Neural cell (in vitro differentiated cells): Measurements from ENCODE around the gene MTMR3. TPM values are rescaled to one million over a fixed set of nuclear protein-coding genes. Genes with fewer than 3 reads are reported as not detected.

Experiments used
- H2AFZ ChIP-seq: fragments of 200-600, 300-800 bp; sonication (generic), shearing (Covaris generic); 2 replicates; pipeline ENCODE4 v1.6.0; 2014; ENCODE audit warnings: low read depth, mild to moderate bottlenecking, antibody characterized with exemption, low read length, moderate library complexity
- H3F3A ChIP-seq: fragments of 200-600 bp; shearing (Covaris generic); 2 replicates; pipeline ENCODE4 v1.6.1; 2016; ENCODE audit warnings: mild to moderate bottlenecking, moderate library complexity, mixed read lengths, antibody characterized with exemption, low read length; ENCODE audit not compliant: insufficient read depth, poor library complexity, severe bottlenecking
- H3K27ac ChIP-seq: fragments of 200-600, 300-800 bp; sonication (generic), shearing (Covaris generic); 2 replicates; pipeline ENCODE4 v1.5.1; 2014; ENCODE audit warnings: mild to moderate bottlenecking, low read length, moderate library complexity
- H3K27me3 ChIP-seq: fragments of 300-800, 200-600 bp; sonication (generic), shearing (Covaris generic); 2 replicates; pipeline ENCODE4 v1.6.0; 2014; ENCODE audit warnings: mild to moderate bottlenecking, low read depth, low read length, moderate library complexity; ENCODE audit not compliant: insufficient read depth
- H3K36me3 ChIP-seq: fragments of 300-800, 200-600 bp; sonication (generic), shearing (Covaris generic); 2 replicates; pipeline ENCODE4 v1.5.1; 2014; ENCODE audit warnings: mild to moderate bottlenecking, antibody characterized with exemption, low read length, moderate library complexity; ENCODE audit not compliant: insufficient read depth
- H3K4me2 ChIP-seq: fragments of 300-800, 200-600 bp; sonication (generic), shearing (Covaris generic); 2 replicates; pipeline ENCODE4 v1.6.0; 2014; ENCODE audit warnings: mild to moderate bottlenecking, low read length
- H3K4me3 ChIP-seq: fragments of 300-800, 200-600 bp; sonication (generic), shearing (Covaris generic); 2 replicates; pipeline ENCODE4 v1.5.1; 2014; ENCODE audit warnings: mild to moderate bottlenecking, low read length, moderate library complexity
- H3K79me2 ChIP-seq: fragments of 200-600 bp; shearing (Covaris generic); replicated peaks from 2 replicates; pipeline ENCODE4 v1.6.0; 2014; ENCODE audit warnings: mild to moderate bottlenecking, low read length, moderate library complexity; ENCODE audit not compliant: insufficient read depth
- H3K9ac ChIP-seq: fragments of 300-800, 200-600 bp; sonication (generic), shearing (Covaris generic); 2 replicates; pipeline ENCODE4 v1.6.1; 2016; ENCODE audit warnings: mild to moderate bottlenecking, low read length, mixed read lengths
- H3K9me2 ChIP-seq: fragments of 200-600 bp; shearing (Covaris generic); 2 replicates; pipeline ENCODE4 v1.6.1; 2016; ENCODE audit warnings: mild to moderate bottlenecking, low read length, mixed read lengths; ENCODE audit not compliant: insufficient read depth
- H3K9me3 ChIP-seq: fragments of 200-600, 300-800 bp; sonication (generic), shearing (Covaris generic); 2 replicates; pipeline ENCODE4 v1.6.1; 2016; ENCODE audit warnings: mild to moderate bottlenecking, mixed run types, low read length, moderate library complexity, mixed read lengths
- H4K20me1 ChIP-seq: fragments of 200-600 bp; shearing (Covaris generic); 2 replicates; pipeline ENCODE4 v1.6.1; 2016; ENCODE audit warnings: mild to moderate bottlenecking, mixed run types; ENCODE audit not compliant: insufficient read depth
- EP300 ChIP-seq: fragments of 450-650 bp; conservative IDR thresholded peaks from 2 replicates; pipeline ENCODE4 v1.6.1; 2014; ENCODE audit warnings: antibody characterized with exemption, mild to moderate bottlenecking, moderate library complexity; ENCODE audit not compliant: poor library complexity, severe bottlenecking
- EZH2 ChIP-seq: fragments of 200-600, 300-800 bp; shearing (Covaris generic), sonication (generic); IDR thresholded peaks from 2 replicates; pipeline ENCODE4 v1.6.1; 2014; ENCODE audit warnings: antibody characterized with exemption, low read length, borderline replicate concordance, mild to moderate bottlenecking; ENCODE audit not compliant: insufficient read depth, poor library complexity, severe bottlenecking
- MXI1 ChIP-seq: fragments of 450-650 bp; conservative IDR thresholded peaks from 2 replicates; pipeline ENCODE4 v1.6.1; 2014; ENCODE audit warnings: antibody characterized with exemption, mild to moderate bottlenecking; ENCODE audit not compliant: poor library complexity, severe bottlenecking
- POLR2AphosphoS5 ChIP-seq: IDR thresholded peaks from 2 replicates; pipeline ENCODE4 v1.6.1; 2012
- RAD21 ChIP-seq: fragments of 450-650 bp; conservative IDR thresholded peaks from 2 replicates; pipeline ENCODE4 v1.6.1; 2014; ENCODE audit warnings: antibody characterized with exemption, mild to moderate bottlenecking, moderate library complexity
- SMC3 ChIP-seq: fragments of 450-650 bp; conservative IDR thresholded peaks from 2 replicates; pipeline ENCODE4 v1.6.1; 2014; ENCODE audit warnings: antibody characterized with exemption, mild to moderate bottlenecking, moderate library complexity; ENCODE audit not compliant: poor library complexity
- TAF1 ChIP-seq: IDR thresholded peaks from 2 replicates; pipeline ENCODE4 v1.6.1; 2012; ENCODE audit warnings: low read depth
- polyA plus RNA-seq: library from polyadenylated mRNA; depleted of rRNA; stranded (reverse); fragments of >200 nt; gene quantifications from 2 replicates; pipeline ENCODE4 v1.2.3, GENCODE V29; 2014
- TF ChIP-seq, protein P1 (sequence below): IDR thresholded peaks from 2 replicates; pipeline ENCODE4 v1.6.1; 2012; ENCODE audit warnings: borderline replicate concordance
- TF ChIP-seq, protein P2 (sequence below): fragments of 450-650 bp; IDR thresholded peaks from 2 replicates; pipeline ENCODE4 v1.5.1; 2014; ENCODE audit warnings: antibody characterized with exemption, mild to moderate bottlenecking, moderate library complexity; ENCODE audit not compliant: poor library complexity, severe bottlenecking

MTMR3 gene
- polyA plus RNA-seq, 1 donor from 2014 or later: 46.7 TPM

DNA sequence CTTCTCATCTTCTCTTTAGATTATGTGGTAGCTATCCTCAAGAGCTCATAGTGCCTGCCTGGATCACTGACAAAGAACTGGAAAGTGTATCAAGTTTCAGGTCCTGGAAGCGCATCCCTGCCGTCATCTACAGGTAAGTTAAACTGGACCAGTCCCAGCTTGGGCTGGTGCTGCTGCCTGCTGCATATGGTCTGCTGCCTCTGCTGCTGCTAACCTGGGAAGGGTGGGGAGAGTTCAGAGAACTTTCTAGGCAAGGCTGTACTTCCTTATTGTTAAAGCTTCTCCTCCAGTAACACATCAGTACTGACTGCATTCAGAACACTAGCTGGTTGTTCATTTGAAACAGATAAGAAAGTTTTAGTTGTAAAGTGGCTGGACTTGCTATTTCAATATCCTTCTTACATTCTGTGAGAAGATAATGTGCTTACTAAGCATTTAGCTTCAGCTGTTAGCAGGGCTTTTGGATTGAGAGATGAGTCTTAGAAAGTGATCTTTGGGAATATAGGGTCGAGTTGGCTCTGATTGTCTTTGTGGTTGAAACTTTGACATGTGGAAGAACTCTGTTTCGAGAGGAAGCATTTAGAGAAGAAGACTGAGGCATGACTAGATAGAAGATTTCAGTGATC lies 120.0 kb downstream of the MTMR3 start:
- Histone ChIP-seq H3K9me2 (no peaks in the 10 kb centered on the region), H3K27me3 (no peaks in the 10 kb centered on the region), H3K27ac (no peak overlapping the region), H3K9ac (no peak overlapping the region), H3K4me3 (no peak overlapping the region), H3K79me2 (no peaks in the 10 kb centered on the region), H2AFZ (no peak overlapping the region), H3K9me3 (no peaks in the 10 kb centered on the region), H3K36me3 (peaks cover 5% of the 10 kb centered on the region), H4K20me1 (no peaks in the 10 kb centered on the region), H3K4me2 (no peak overlapping the region), H3F3A (no peaks in the 10 kb centered on the region)
- TF ChIP-seq MXI1 (no peak), TAF1 (no peak), RAD21 (no peak), POLR2AphosphoS5 (no peak)
- TF ChIP-seq, protein P1, sequence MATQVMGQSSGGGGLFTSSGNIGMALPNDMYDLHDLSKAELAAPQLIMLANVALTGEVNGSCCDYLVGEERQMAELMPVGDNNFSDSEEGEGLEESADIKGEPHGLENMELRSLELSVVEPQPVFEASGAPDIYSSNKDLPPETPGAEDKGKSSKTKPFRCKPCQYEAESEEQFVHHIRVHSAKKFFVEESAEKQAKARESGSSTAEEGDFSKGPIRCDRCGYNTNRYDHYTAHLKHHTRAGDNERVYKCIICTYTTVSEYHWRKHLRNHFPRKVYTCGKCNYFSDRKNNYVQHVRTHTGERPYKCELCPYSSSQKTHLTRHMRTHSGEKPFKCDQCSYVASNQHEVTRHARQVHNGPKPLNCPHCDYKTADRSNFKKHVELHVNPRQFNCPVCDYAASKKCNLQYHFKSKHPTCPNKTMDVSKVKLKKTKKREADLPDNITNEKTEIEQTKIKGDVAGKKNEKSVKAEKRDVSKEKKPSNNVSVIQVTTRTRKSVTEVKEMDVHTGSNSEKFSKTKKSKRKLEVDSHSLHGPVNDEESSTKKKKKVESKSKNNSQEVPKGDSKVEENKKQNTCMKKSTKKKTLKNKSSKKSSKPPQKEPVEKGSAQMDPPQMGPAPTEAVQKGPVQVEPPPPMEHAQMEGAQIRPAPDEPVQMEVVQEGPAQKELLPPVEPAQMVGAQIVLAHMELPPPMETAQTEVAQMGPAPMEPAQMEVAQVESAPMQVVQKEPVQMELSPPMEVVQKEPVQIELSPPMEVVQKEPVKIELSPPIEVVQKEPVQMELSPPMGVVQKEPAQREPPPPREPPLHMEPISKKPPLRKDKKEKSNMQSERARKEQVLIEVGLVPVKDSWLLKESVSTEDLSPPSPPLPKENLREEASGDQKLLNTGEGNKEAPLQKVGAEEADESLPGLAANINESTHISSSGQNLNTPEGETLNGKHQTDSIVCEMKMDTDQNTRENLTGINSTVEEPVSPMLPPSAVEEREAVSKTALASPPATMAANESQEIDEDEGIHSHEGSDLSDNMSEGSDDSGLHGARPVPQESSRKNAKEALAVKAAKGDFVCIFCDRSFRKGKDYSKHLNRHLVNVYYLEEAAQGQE: no peak

DNA sequence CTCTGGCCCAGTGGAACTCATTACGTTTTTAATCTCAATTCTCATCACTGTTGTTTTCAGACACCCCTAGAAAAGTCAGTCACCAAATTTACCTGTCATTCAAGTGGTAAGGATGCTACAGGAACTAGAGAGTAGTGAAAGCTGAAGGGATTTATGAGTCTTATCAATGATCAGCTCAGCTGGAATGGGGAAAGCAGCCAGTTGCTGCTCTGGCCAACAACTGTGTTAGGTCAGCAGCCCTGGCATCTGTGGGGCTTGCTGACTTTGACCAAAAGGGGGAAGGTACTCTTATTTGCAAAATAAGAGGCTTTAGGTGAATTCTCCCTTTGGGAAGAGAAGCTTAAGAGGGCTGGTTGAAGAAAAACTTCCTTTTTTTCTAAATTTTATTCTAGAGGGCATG lies 121.1 kb downstream of the MTMR3 start:
- H3K9me2 ChIP-seq: no peaks in the 10 kb centered on the region
- H3K9ac ChIP-seq: no peak overlapping the region
- no peaks in the 10 kb centered on the region for H3K27me3 ChIP-seq
- H3K79me2 ChIP-seq: no peaks in the 10 kb centered on the region
- no peaks in the 10 kb centered on the region for H4K20me1 ChIP-seq
- no peaks in the 10 kb centered on the region for H3K9me3 ChIP-seq
- H3K27ac ChIP-seq: no peak overlapping the region
- H3F3A ChIP-seq: no peaks in the 10 kb centered on the region
- no peak overlapping the region for H2AFZ ChIP-seq
- H3K36me3 ChIP-seq: peaks cover 11% of the 10 kb centered on the region
- H3K4me2 ChIP-seq: no peak overlapping the region
- no peak overlapping the region for H3K4me3 ChIP-seq
- TF ChIP-seq EZH2: no peak
- TF ChIP-seq RAD21: no peak
- TF ChIP-seq, protein P1: no peak

DNA sequence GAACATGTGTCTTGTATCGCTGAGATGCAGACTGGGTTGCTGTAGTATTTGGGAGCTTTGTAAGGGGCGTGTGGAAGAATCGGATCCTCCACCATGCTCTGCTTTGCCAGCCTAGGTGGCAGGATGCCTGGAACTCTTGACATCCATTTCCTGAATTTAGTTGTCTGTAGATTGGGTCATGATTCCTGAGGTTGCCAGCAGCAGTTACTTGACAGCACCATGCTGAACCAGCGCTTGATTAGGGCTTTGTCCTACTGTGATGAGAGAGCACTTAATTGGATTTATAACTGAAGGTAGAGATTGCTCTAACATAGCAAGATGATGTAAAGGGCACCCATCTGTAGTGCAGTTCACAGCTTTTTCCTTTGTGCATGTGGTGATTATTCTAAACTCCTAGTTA lies 121.7 kb downstream of the MTMR3 start:
- H3K36me3 ChIP-seq: peaks cover 11% of the 10 kb centered on the region
- no peak overlapping the region for H3K9ac ChIP-seq
- no peak overlapping the region for H3K4me3 ChIP-seq
- H3K79me2 ChIP-seq: no peaks in the 10 kb centered on the region
- no peak overlapping the region for H2AFZ ChIP-seq
- no peaks in the 10 kb centered on the region for H3F3A ChIP-seq
- no peak overlapping the region for H3K27ac ChIP-seq
- H4K20me1 ChIP-seq: no peaks in the 10 kb centered on the region
- no peaks in the 10 kb centered on the region for H3K9me2 ChIP-seq
- H3K9me3 ChIP-seq: no peaks in the 10 kb centered on the region
- H3K4me2 ChIP-seq: no peak overlapping the region
- H3K27me3 ChIP-seq: no peaks in the 10 kb centered on the region
- TF ChIP-seq RAD21 (no peak), EZH2 (no peak), SMC3 (no peak), MXI1 (no peak), EP300 (no peak), TAF1 (no peak)
- TF ChIP-seq, protein P2, sequence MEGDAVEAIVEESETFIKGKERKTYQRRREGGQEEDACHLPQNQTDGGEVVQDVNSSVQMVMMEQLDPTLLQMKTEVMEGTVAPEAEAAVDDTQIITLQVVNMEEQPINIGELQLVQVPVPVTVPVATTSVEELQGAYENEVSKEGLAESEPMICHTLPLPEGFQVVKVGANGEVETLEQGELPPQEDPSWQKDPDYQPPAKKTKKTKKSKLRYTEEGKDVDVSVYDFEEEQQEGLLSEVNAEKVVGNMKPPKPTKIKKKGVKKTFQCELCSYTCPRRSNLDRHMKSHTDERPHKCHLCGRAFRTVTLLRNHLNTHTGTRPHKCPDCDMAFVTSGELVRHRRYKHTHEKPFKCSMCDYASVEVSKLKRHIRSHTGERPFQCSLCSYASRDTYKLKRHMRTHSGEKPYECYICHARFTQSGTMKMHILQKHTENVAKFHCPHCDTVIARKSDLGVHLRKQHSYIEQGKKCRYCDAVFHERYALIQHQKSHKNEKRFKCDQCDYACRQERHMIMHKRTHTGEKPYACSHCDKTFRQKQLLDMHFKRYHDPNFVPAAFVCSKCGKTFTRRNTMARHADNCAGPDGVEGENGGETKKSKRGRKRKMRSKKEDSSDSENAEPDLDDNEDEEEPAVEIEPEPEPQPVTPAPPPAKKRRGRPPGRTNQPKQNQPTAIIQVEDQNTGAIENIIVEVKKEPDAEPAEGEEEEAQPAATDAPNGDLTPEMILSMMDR: no peak
- TF ChIP-seq, protein P1: no peak
